K562 (cell line): ENCODE results near the gene POLRMT. TPM values are rescaled to one million over a fixed set of nuclear protein-coding genes. Genes with fewer than 3 reads are reported as not detected.

Experiments used
- AFF1 ChIP-seq, 2 experiments: fragments of 450-650 bp; IDR thresholded peaks; 2 replicates each; pipeline ENCODE4 v1.6.1; 2018; ENCODE audit warnings: mild to moderate bottlenecking in 2 of 2, low read depth in 1 of 2; ENCODE audit not compliant: partially characterized antibody in 2 of 2
- ARNT ChIP-seq, 2 experiments: fragments of 450-650 bp; IDR thresholded peaks; 2 replicates each; pipeline ENCODE4 v1.6.1; 2016; ENCODE audit warnings: mild to moderate bottlenecking in 1 of 2
- ASH1L ChIP-seq: fragments of 450-650 bp; IDR thresholded peaks from 2 replicates; pipeline ENCODE4 v1.6.1; 2018; ENCODE audit warnings: borderline replicate concordance, mild to moderate bottlenecking, low read depth; ENCODE audit not compliant: partially characterized antibody
- BCOR ChIP-seq: fragments of 450-650 bp; IDR thresholded peaks from 2 replicates; pipeline ENCODE4 v1.6.1; 2016
- BHLHE40 ChIP-seq: IDR thresholded peaks from 2 replicates; pipeline ENCODE4 v1.6.1; 2011; ENCODE audit warnings: low read length, improper control_type of control experiment
- CHD2 ChIP-seq: IDR thresholded peaks from 2 replicates; pipeline ENCODE4 v1.6.1; 2011; ENCODE audit warnings: low read depth, low read length
- E2F5 ChIP-seq: sonication (generic); formaldehyde crosslinking; IDR thresholded peaks from 2 replicates; pipeline ENCODE4 v1.8.0; 2022; ENCODE audit warnings: mild to moderate bottlenecking, missing genetic modification reagents
- GABPA ChIP-seq: fragments of 200-800 bp; sonication (Bioruptor generic); conservative IDR thresholded peaks from 2 replicates; pipeline ENCODE4 v1.6.1; 2016; ENCODE audit warnings: low read depth, missing genetic modification characterization, missing compliant biosample characterization
- HDAC1 ChIP-seq, 2 experiments: fragments of 450-650 bp; IDR thresholded peaks; 2 replicates each; pipeline ENCODE4 v1.6.1; 2016 to 2017; ENCODE audit warnings: inconsistent platforms in 1 of 2, mild to moderate bottlenecking in 1 of 2, moderate library complexity in 1 of 2
- HDGF ChIP-seq: fragments of 450-650 bp; IDR thresholded peaks from 2 replicates; pipeline ENCODE4 v1.6.1; 2016
- MIER1 ChIP-seq: fragments of 450-650 bp; IDR thresholded peaks from 2 replicates; pipeline ENCODE4 v1.6.1; 2016; ENCODE audit warnings: antibody characterized with exemption, mild to moderate bottlenecking, low read depth
- NBN ChIP-seq: fragments of 450-650 bp; IDR thresholded peaks from 2 replicates; pipeline ENCODE4 v1.6.1; 2016; ENCODE audit warnings: low read depth, mild to moderate bottlenecking
- RAD21 ChIP-seq, 2 experiments: fragments of 250-450 bp in 1 of 2; fragments of 450-650 bp in 1 of 2; sonication (Bioruptor Pico) in 1 of 2; formaldehyde crosslinking in 1 of 2; IDR thresholded peaks in 1 of 2; conservative IDR thresholded peaks in 1 of 2; 2 replicates each; pipeline versions ENCODE4 v1.4.0 to v1.8.0; 2020 to 2022; ENCODE audit warnings: mild to moderate bottlenecking in 2 of 2, moderate library complexity in 1 of 2
- RB1 ChIP-seq: fragments of 450-650 bp; IDR thresholded peaks from 2 replicates; pipeline ENCODE4 v1.6.1; 2017; ENCODE audit warnings: low read depth, mild to moderate bottlenecking
- SAP30 ChIP-seq: fragments of 200-600 bp; sonication (generic); IDR thresholded peaks from 2 replicates; pipeline ENCODE4 v1.6.1; 2012; ENCODE audit warnings: borderline replicate concordance, low read depth, mild to moderate bottlenecking, moderate library complexity, low read length, control low read depth, inconsistent platforms; ENCODE audit not compliant: insufficient read depth, poor library complexity, severe bottlenecking
- SMAD4 ChIP-seq: fragments of 250-450 bp; sonication (Bioruptor Pico); conservative IDR thresholded peaks from 2 replicates; pipeline ENCODE4 v1.8.0; 2021; ENCODE audit warnings: inconsistent platforms, mild to moderate bottlenecking, moderate library complexity
- SMARCA5 ChIP-seq: fragments of 450-650 bp; IDR thresholded peaks from 2 replicates; pipeline ENCODE4 v1.6.1; 2016
- ZFPM2 ChIP-seq: fragments of 250-450 bp; sonication (Bioruptor Pico); IDR thresholded peaks from 2 replicates; pipeline ENCODE4 v1.5.1; 2022; ENCODE audit warnings: mild to moderate bottlenecking
- ZNF384 ChIP-seq: IDR thresholded peaks from 2 replicates; pipeline ENCODE4 v1.6.1; 2012; ENCODE audit warnings: low read depth, low read length, improper control_type of control experiment
- polyA plus RNA-seq, 8 experiments: library from polyadenylated mRNA; depleted of rRNA in 4 of 8; stranded (reverse) in 5 of 8; unstranded in 3 of 8; fragments of >200 nt; fragmentation: Nextera tagmentation in 2 of 8; fragmentation: Illumina TruSeq in 1 of 8; extraction: Ambion mirVana in 2 of 8; extraction: Trizol in 1 of 8; gene quantifications; 2 replicates each; pipeline versions ENCODE4 v1.2.1 to v1.2.3, GENCODE V29; 2011 to 2014; ENCODE audit warnings: inconsistent platforms in 1 of 8, missing spikeins in 1 of 8
- total RNA-seq, 7 experiments: library from RNA; depleted of rRNA in 6 of 7; stranded (reverse); fragments of >200 nt in 6 of 7; fragmentation: Illumina TruSeq in 2 of 7; extraction: Trizol in 2 of 7; gene quantifications; 2 replicates each; pipeline versions ENCODE4 v1.2.1 to v1.2.3, GENCODE V29; 2011 to 2021; ENCODE audit warnings: low replicate concordance in 1 of 7

POLRMT gene
- total and polyA plus RNA-seq, 9 of the 15 experiments (the other 6 are each of a cell fraction or from before 2014, with no cell fraction given): 30.3 to 144 (median 68.0) TPM

- TF ChIP-seq AFF1 (IDR thresholded peaks at IDR 0.05; ENCODE audit: low read depth in 1 of 2, partially characterized antibody in 2 of 2): peak in 1 of 2 experiments; percentile 36
- TF ChIP-seq CHD2: no peak
- 0 out of 2 replicates have a peak, but pooled peaks have one; percentile 22 for TF ChIP-seq RB1
- no peak for TF ChIP-seq ZFPM2
- TF ChIP-seq GABPA (tag): peak; percentile 71
- peak; percentile 8 for TF ChIP-seq ASH1L
- peak; percentile 84 for TF ChIP-seq SMARCA5
- peak; percentile 82 for TF ChIP-seq ZNF384
- TF ChIP-seq BCOR: peak; percentile 96
- no peak for TF ChIP-seq E2F5
- 0 out of 4 replicates have a peak, but pooled peaks of 1 of the 2 experiments have one; percentile 8 for TF ChIP-seq RAD21 (CRISPR knock-in tag; conservative IDR thresholded peaks at IDR 0.05 in 1 of 2, IDR thresholded peaks at IDR 0.05 in 1 of 2)
- TF ChIP-seq BHLHE40: peak; percentile 46
- TF ChIP-seq ARNT (IDR thresholded peaks at IDR 0.05): peak; percentile 50 to 57; a peak in 1 of 4 replicates
- TF ChIP-seq NBN: 0 out of 2 replicates have a peak, but pooled peaks have one; percentile 30
- peak; percentile 59 for TF ChIP-seq SAP30
- peak in 1 of 2 experiments; percentile 41; a peak in 1 of 4 replicates for TF ChIP-seq HDAC1 (IDR thresholded peaks at IDR 0.05)
- 0 out of 2 replicates have a peak, but pooled peaks have one; percentile 58 for TF ChIP-seq HDGF
- peak; percentile 57; the same call in 1 of the 2 replicates for TF ChIP-seq MIER1
- TF ChIP-seq SMAD4 (CRISPR knock-in tag): 0 out of 2 replicates have a peak, but pooled peaks have one; percentile 16
Measured at GRCh38 chr19:633786-634639, 676 bp upstream of the POLRMT start (continued).
